Heart left ventricle (tissue), 13 donors: ENCODE measurements around the gene UGGT2.
"Not testable (repeated sequence)": the region's sequence is repeated elsewhere in the genome, so short reads cannot be mapped to it uniquely, and the experiment has no call there.

Experiments used
- CTCF ChIP-seq, 12 donors: fragments of 200-600 bp; sonication (generic) in 4 of 12; IDR thresholded peaks; one replicate each; pipeline versions ENCODE4 v1.5.0 to v1.8.0; 2018 to 2022; ENCODE audit warnings: antibody characterized with exemption in 12 of 12, mild to moderate bottlenecking in 5 of 12
- POLR2A ChIP-seq, 2 donors: fragments of 450-650 bp; IDR thresholded peaks; one replicate each; pipeline ENCODE4 v1.6.1; 2017; ENCODE audit warnings: antibody characterized with exemption in 2 of 2, mild to moderate bottlenecking in 2 of 2, moderate library complexity in 2 of 2
- donor health status: ischemic (EF 13 %, LVEDD 7.1; RV severe dilation, severe dysfunction).
- donor health status: DM: no; HTN: yes; CAD: no.
- donor health status: DM: no; HTN: no; CAD: no.
- donor health status: ischemic (EF 25% LVEDD 6.9; RV normal size, moderate dysfunction).
- donor health status: ischemic (EF 25% LVEDD 5.7; RV mildly dilated, moderate dysfunction).
- donor health status: ischemic (EF 35%, LVEDD 5.7; RV mildly dilated, moderate dysfunction).
- donor health status: nonischemic (EF 11% LVEDD 7.7; RV severe dilation, severe dysfunction).
- donor health status: DM: yes; HTN: yes; CAD: no.
- donor health status: PGD.
- donor health status: ischemic (EF 29% LVEDD 5.4; RV normal size, mild dysfunction).
- donor health status: nonischemic (EF 23%, LVEDD 6.1; RV moderate dilation, normal function).

GRCh38 chr13:95928367-95928906, 124.8 kb downstream of the UGGT2 start:
- TF ChIP-seq CTCF, POLR2A (IDR thresholded peaks at IDR 0.05): not testable (repeated sequence)
